Activated gamma-delta T cell treated with Interleukin-2 at 50 U/mL for 16 hours (primary cell): ENCODE results near the gene VSIG8.
"Not testable (repeated sequence)": the region's sequence is repeated elsewhere in the genome, so short reads cannot be mapped to it uniquely, and the experiment has no call there.

Source experiments
- DNase-seq: peaks from one replicate; pipeline ENCODE4 v3.0.0-alpha.2; 2020

The VSIG8 gene

GRCh38 chr1:159862557-159862956, at the start of gene VSIG8:
TSS of gene VSIG8 (minus strand) at chr1:159862657. CDS start at chr1:159862521, 136 bp downstream.
- no peak for DNase-seq

GRCh38 chr1:159911326-159912070, 49.0 kb upstream of the VSIG8 start:
- no peak for DNase-seq

- DNase-seq, result no peak
These were observed 45.8 kb upstream of the VSIG8 start for GRCh38 chr1:159908031-159908940.

- DNase-seq, result no peak
These were observed 44.5 kb upstream of the VSIG8 start for GRCh38 chr1:159906960-159907359.

GRCh38 chr1:159904036-159904435, 41.6 kb upstream of the VSIG8 start:
- not testable (repeated sequence) for DNase-seq

- no peak for DNase-seq
These were observed 40.1 kb upstream of the VSIG8 start for GRCh38 chr1:159902541-159902940.

GRCh38 chr1:159900755-159901360, 38.4 kb upstream of the VSIG8 start:
- DNase-seq, result no peak

GRCh38 chr1:159900086-159900680, 37.7 kb upstream of the VSIG8 start, which contains the start of gene CFAP45:
TSS of gene CFAP45 (minus strand) at chr1:159900165. CDS start at chr1:159900098, 67 bp downstream.
- no peak for DNase-seq

- DNase-seq, result not testable (repeated sequence)
These were observed 37.2 kb upstream of the VSIG8 start for GRCh38 chr1:159899634-159900033.

GRCh38 chr1:159898527-159898926, 36.1 kb upstream of the VSIG8 start:
- DNase-seq, result no peak

- DNase-seq, result no peak
These were observed 35.5 kb upstream of the VSIG8 start for GRCh38 chr1:159897962-159898361.

- no peak for DNase-seq
These were observed 34.1 kb upstream of the VSIG8 start for GRCh38 chr1:159896546-159896930.

- no peak for DNase-seq
These were observed 33.5 kb upstream of the VSIG8 start for GRCh38 chr1:159895836-159896545.

- DNase-seq, result no peak
These were observed 32.8 kb upstream of the VSIG8 start for GRCh38 chr1:159895286-159895685.

GRCh38 chr1:159892944-159893343, 30.5 kb upstream of the VSIG8 start:
- DNase-seq, result no peak

- peak; percentile 79 for DNase-seq
These were observed 29.1 kb upstream of the VSIG8 start for GRCh38 chr1:159891275-159892157.

- DNase-seq, result no peak
These were observed 27.9 kb upstream of the VSIG8 start for GRCh38 chr1:159890390-159890789.

GRCh38 chr1:159889821-159890252, 27.4 kb upstream of the VSIG8 start:
- no peak for DNase-seq

- DNase-seq, result no peak
These were observed 26.7 kb upstream of the VSIG8 start for GRCh38 chr1:159889202-159889601.

GRCh38 chr1:159884296-159884695, 21.8 kb upstream of the VSIG8 start:
- no peak for DNase-seq

- DNase-seq, result no peak
These were observed 20.7 kb upstream of the VSIG8 start for GRCh38 chr1:159883134-159883533.
